Chondrocyte (in vitro differentiated cells): ENCODE data around the gene FGD4. TPM values are rescaled to one million over a fixed set of nuclear protein-coding genes. Genes with fewer than 3 reads are reported as not detected.

ENCODE experiments used
- DNase-seq: peaks from one replicate; pipeline ENCODE4 v3.0.0; 2021; ENCODE audit warnings: mixed read lengths, low spot score
- H3K27ac Mint-ChIP-seq: one replicate; pipeline ENCODE4 v1.8.0; 2021; ENCODE audit warnings: mild to moderate bottlenecking, moderate library complexity, mixed read lengths; ENCODE audit not compliant: unreplicated experiment
- H3K27me3 Mint-ChIP-seq: 2 replicates; pipeline ENCODE4 v1.8.0; 2021; ENCODE audit warnings: low read depth, mixed read lengths
- H3K36me3 Mint-ChIP-seq: 2 replicates; pipeline ENCODE4 v1.8.0; 2021; ENCODE audit warnings: low read depth, mixed read lengths
- H3K4me1 Mint-ChIP-seq: 2 replicates; pipeline ENCODE4 v1.8.0; 2021; ENCODE audit warnings: low read depth, mild to moderate bottlenecking, mixed read lengths
- H3K4me3 Mint-ChIP-seq: one replicate; pipeline ENCODE4 v1.8.0; 2021; ENCODE audit warnings: mild to moderate bottlenecking, moderate library complexity, mixed read lengths; ENCODE audit not compliant: unreplicated experiment
- H3K9me3 Mint-ChIP-seq: 2 replicates; pipeline ENCODE4 v1.8.0; 2021; ENCODE audit warnings: low read depth, mixed read lengths
- CTCF ChIP-seq: fragments of 200-600 bp; sonication (generic); IDR thresholded peaks from 2 replicates; pipeline ENCODE4 v1.5.0; 2021; ENCODE audit warnings: antibody characterized with exemption, mild to moderate bottlenecking, moderate library complexity
- total RNA-seq: library from RNA; stranded (reverse); gene quantifications from 3 replicates; pipeline ENCODE4 v1.2.1, GENCODE V29; 2021

FGD4 gene
- total RNA-seq, 1 donor from 2014 or later: 8.7 TPM

- Mint-ChIP-seq H3K36me3 (peaks cover 2% of the 10 kb centered on the region), H3K4me3 (peak overlapping the region; percentile 71), H3K4me1 (peaks cover 26% of the 10 kb centered on the region), H3K27ac (peak overlapping the region; percentile 92), H3K27me3 (no peaks in the 10 kb centered on the region), H3K9me3 (no peaks in the 10 kb centered on the region)
- no peak for TF ChIP-seq CTCF
- DNase-seq: no peak
These were observed 281.4 kb downstream of the FGD4 start for GRCh38 chr12:32680787-32681186.

- no peak for DNase-seq
- Mint-ChIP-seq H3K9me3 (no peaks in the 10 kb centered on the region), H3K4me1 (peaks cover 26% of the 10 kb centered on the region), H3K27me3 (no peaks in the 10 kb centered on the region), H3K4me3 (no peak overlapping the region), H3K36me3 (peaks cover 2% of the 10 kb centered on the region), H3K27ac (peak overlapping the region; percentile 14)
- no peak for TF ChIP-seq CTCF
These were observed 281.9 kb downstream of the FGD4 start for GRCh38 chr12:32681272-32681671.

GRCh38 chr12:32686340-32686739 is 287.0 kb downstream of the FGD4 start:
- H3K4me3 Mint-ChIP-seq: no peak overlapping the region
- H3K4me1 Mint-ChIP-seq: peaks cover 9% of the 10 kb centered on the region
- no peak overlapping the region for H3K27ac Mint-ChIP-seq
- H3K36me3 Mint-ChIP-seq: peaks cover 3% of the 10 kb centered on the region
- no peak for DNase-seq
- no peaks in the 10 kb centered on the region for H3K27me3 Mint-ChIP-seq
- TF ChIP-seq CTCF: no peak
- no peaks in the 10 kb centered on the region for H3K9me3 Mint-ChIP-seq

- DNase-seq: no peak
- Mint-ChIP-seq H3K27me3 (no peaks in the 10 kb centered on the region), H3K4me3 (no peak overlapping the region), H3K36me3 (peaks cover 3% of the 10 kb centered on the region), H3K9me3 (no peaks in the 10 kb centered on the region), H3K4me1 (peaks cover 11% of the 10 kb centered on the region), H3K27ac (no peak overlapping the region)
- no peak for TF ChIP-seq CTCF
These were observed 289.4 kb downstream of the FGD4 start for GRCh38 chr12:32688786-32689185.

- no peaks in the 10 kb centered on the region for H3K27me3 Mint-ChIP-seq
- H3K4me1 Mint-ChIP-seq: peaks cover 11% of the 10 kb centered on the region
- no peak overlapping the region for H3K4me3 Mint-ChIP-seq
- peaks cover 13% of the 10 kb centered on the region for H3K9me3 Mint-ChIP-seq
- DNase-seq: no peak
- TF ChIP-seq CTCF: no peak
- H3K36me3 Mint-ChIP-seq: peaks cover 12% of the 10 kb centered on the region
- no peak overlapping the region for H3K27ac Mint-ChIP-seq
These were observed 291.6 kb downstream of the FGD4 start for GRCh38 chr12:32690927-32691326.
